ENCODE results near the gene VWA5B2.
A peak's percentile ranks its signal among the peaks of the same experiment; 100 is the strongest.

VWA5B2 gene

DNA sequence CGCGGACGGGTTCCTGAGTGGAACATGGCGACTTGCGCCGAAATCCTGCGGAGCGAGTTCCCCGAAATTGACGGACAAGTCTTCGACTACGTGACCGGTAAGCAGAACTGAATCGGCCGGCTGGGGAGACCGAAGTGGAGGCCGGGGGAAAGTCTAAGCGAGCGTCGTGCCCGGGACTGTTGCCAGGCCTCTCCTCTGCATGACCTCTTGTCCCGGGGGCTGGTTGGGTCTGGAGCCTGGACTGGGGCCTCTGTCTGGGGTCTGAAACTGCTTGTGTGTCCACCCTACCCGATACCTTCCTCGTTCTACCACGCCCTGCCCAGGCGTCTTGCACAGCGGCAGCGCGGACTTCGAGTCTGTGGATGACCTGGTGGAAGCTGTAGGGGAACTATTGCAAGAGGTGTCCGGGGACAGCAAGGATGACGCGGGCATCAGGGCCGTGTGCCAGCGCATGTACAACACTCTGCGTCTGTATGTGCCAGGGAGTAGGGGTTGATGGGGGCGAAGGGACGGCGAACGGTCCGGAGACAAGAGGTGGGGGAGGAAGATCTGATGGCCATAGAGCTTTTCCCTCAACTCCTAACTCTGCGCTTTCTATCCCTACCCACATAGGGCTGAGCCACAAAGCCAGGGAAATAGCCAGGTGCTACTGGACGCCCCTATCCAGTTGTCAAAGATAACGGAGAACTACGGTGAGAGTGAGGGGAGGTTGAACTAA is 43.0 kb upstream of the VWA5B2 start, which contains the start of gene ABCF3:
Gene ABCF3 (plus strand): TSS at position 16 of the 718 bp plus-strand sequence. CDS start 9 bp downstream, at position 25.
- H2AFZ ChIP-seq (ENCODE audit: low read length) = no peak within 1 kb of the TSS
- H3K9me2 ChIP-seq (ENCODE audit: low read depth, low read length) = no peaks in the 10 kb centered on the region
- H4K20me1 ChIP-seq (ENCODE audit: insufficient read depth, low read length) = 0 out of 2 replicates have a peak, but pooled peaks cover 2% of the 10 kb centered on the region
- H3K79me2 ChIP-seq (ENCODE audit: insufficient read depth, low read length) = peaks cover 16% of the 10 kb centered on the region
- H3K9me3 ChIP-seq (ENCODE audit: low read length) = no peaks in the 10 kb centered on the region
- no peaks in the 10 kb centered on the region for H3F3A ChIP-seq (ENCODE audit: insufficient read depth, low read length)
- H3K9ac ChIP-seq (ENCODE audit: low read length) = peak within 1 kb of the TSS; percentile 84
- H3K27ac ChIP-seq (ENCODE audit: low read depth, low read length, poor library complexity, severe bottlenecking) = peak within 1 kb of the TSS; percentile 74
- H3K36me3 ChIP-seq (ENCODE audit: insufficient read depth, low read length) = peaks cover 71% of the 10 kb centered on the region
- no peak for TF ChIP-seq EZH2 (IDR thresholded peaks at IDR 0.05; ENCODE audit: borderline replicate concordance, low read length)
- TF ChIP-seq, protein P1, sequence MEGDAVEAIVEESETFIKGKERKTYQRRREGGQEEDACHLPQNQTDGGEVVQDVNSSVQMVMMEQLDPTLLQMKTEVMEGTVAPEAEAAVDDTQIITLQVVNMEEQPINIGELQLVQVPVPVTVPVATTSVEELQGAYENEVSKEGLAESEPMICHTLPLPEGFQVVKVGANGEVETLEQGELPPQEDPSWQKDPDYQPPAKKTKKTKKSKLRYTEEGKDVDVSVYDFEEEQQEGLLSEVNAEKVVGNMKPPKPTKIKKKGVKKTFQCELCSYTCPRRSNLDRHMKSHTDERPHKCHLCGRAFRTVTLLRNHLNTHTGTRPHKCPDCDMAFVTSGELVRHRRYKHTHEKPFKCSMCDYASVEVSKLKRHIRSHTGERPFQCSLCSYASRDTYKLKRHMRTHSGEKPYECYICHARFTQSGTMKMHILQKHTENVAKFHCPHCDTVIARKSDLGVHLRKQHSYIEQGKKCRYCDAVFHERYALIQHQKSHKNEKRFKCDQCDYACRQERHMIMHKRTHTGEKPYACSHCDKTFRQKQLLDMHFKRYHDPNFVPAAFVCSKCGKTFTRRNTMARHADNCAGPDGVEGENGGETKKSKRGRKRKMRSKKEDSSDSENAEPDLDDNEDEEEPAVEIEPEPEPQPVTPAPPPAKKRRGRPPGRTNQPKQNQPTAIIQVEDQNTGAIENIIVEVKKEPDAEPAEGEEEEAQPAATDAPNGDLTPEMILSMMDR (IDR thresholded peaks at IDR 0.05; ENCODE audit: low read length) = no peak
- no peaks in the 10 kb centered on the region for H3K27me3 ChIP-seq (ENCODE audit: insufficient read depth, low read length)
- peaks cover 24% of the 10 kb centered on the region for H3K4me1 ChIP-seq (ENCODE audit: insufficient read depth, low read length, severe bottlenecking)
- peak within 1 kb of the TSS; percentile 83 for H3K4me2 ChIP-seq (ENCODE audit: low read length)
- H3K4me3 ChIP-seq (ENCODE audit: low read depth, low read length, poor library complexity, severe bottlenecking) = peak within 1 kb of the TSS; percentile 79

GRCh38 chr3:184186902-184187207 is 42.5 kb upstream of the VWA5B2 start:
- H4K20me1 ChIP-seq (ENCODE audit: insufficient read depth, low read length) = 0 out of 2 replicates have a peak, but pooled peaks cover 2% of the 10 kb centered on the region
- H3K4me3 ChIP-seq (ENCODE audit: low read depth, low read length, poor library complexity, severe bottlenecking) = peak overlapping the region; percentile 79
- H3K9me3 ChIP-seq (ENCODE audit: low read length) = no peaks in the 10 kb centered on the region
- peak overlapping the region; percentile 80 for H3K4me2 ChIP-seq (ENCODE audit: low read length)
- no peaks in the 10 kb centered on the region for H3K9me2 ChIP-seq (ENCODE audit: low read depth, low read length)
- TF ChIP-seq, protein P1 (IDR thresholded peaks at IDR 0.05; ENCODE audit: low read length) = no peak
- no peak for TF ChIP-seq EZH2 (IDR thresholded peaks at IDR 0.05; ENCODE audit: borderline replicate concordance, low read length)
- H3K36me3 ChIP-seq (ENCODE audit: insufficient read depth, low read length) = peaks cover 71% of the 10 kb centered on the region
- peak overlapping the region; percentile 83 for H3K9ac ChIP-seq (ENCODE audit: low read length)
- H3K79me2 ChIP-seq (ENCODE audit: insufficient read depth, low read length) = peaks cover 16% of the 10 kb centered on the region
- no peaks in the 10 kb centered on the region for H3K27me3 ChIP-seq (ENCODE audit: insufficient read depth, low read length)
- no peaks in the 10 kb centered on the region for H3F3A ChIP-seq (ENCODE audit: insufficient read depth, low read length)
- no peak overlapping the region for H2AFZ ChIP-seq (ENCODE audit: low read length)
- no peak overlapping the region for H3K27ac ChIP-seq (ENCODE audit: low read depth, low read length, poor library complexity, severe bottlenecking)
- peaks cover 24% of the 10 kb centered on the region for H3K4me1 ChIP-seq (ENCODE audit: insufficient read depth, low read length, severe bottlenecking)

DNA sequence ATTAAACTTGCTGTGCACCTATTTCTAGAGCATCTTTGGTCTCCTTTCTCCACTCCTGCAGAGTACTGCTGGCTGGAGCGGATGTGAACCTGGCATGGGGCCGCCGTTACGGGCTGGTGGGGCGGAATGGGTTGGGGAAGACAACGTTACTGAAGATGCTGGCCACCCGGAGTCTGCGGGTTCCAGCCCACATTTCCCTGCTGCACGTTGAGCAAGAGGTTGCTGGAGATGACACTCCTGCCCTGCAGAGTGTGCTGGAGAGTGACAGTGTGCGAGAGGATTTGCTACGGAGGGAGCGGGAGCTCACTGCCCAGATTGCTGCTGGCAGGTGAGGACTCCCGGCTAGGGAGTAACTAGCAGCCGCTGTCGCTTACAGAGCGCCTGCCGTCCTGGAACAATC is 41.3 kb upstream of the VWA5B2 start:
- H3K4me2 ChIP-seq (ENCODE audit: low read length) = no peak overlapping the region
- TF ChIP-seq EZH2 (IDR thresholded peaks at IDR 0.05; ENCODE audit: borderline replicate concordance, low read length) = no peak
- TF ChIP-seq, protein P1 (IDR thresholded peaks at IDR 0.05; ENCODE audit: low read length) = no peak
- H4K20me1 ChIP-seq (ENCODE audit: insufficient read depth, low read length) = 0 out of 2 replicates have a peak, but pooled peaks cover 2% of the 10 kb centered on the region
- H3K9me2 ChIP-seq (ENCODE audit: low read depth, low read length) = no peaks in the 10 kb centered on the region
- H3F3A ChIP-seq (ENCODE audit: insufficient read depth, low read length) = no peaks in the 10 kb centered on the region
- H3K4me1 ChIP-seq (ENCODE audit: insufficient read depth, low read length, severe bottlenecking) = peaks cover 24% of the 10 kb centered on the region
- H3K9ac ChIP-seq (ENCODE audit: low read length) = no peak overlapping the region
- peaks cover 71% of the 10 kb centered on the region for H3K36me3 ChIP-seq (ENCODE audit: insufficient read depth, low read length)
- no peaks in the 10 kb centered on the region for H3K9me3 ChIP-seq (ENCODE audit: low read length)
- H3K27me3 ChIP-seq (ENCODE audit: insufficient read depth, low read length) = no peaks in the 10 kb centered on the region
- H3K79me2 ChIP-seq (ENCODE audit: insufficient read depth, low read length) = peaks cover 16% of the 10 kb centered on the region
- H2AFZ ChIP-seq (ENCODE audit: low read length) = no peak overlapping the region
- no peak overlapping the region for H3K4me3 ChIP-seq (ENCODE audit: low read depth, low read length, poor library complexity, severe bottlenecking)
- no peak overlapping the region for H3K27ac ChIP-seq (ENCODE audit: low read depth, low read length, poor library complexity, severe bottlenecking)
